HepG2 (cell line): ENCODE data around the gene C10orf53. TPM values are rescaled to one million over a fixed set of nuclear protein-coding genes. Genes with fewer than 3 reads are reported as not detected.

Experiments used
- ATAC-seq: fragments of 200-7000 bp; cut with Tn5 transposase; 3 replicates; pipeline ENCODE4 v1.9.1; 2020; ENCODE audit warnings: mild to moderate bottlenecking, moderate library complexity
- BruUV-seq: library from RNA; stranded (reverse); fragments of 400-500 nt; replicated peaks from 2 replicates; lab custom pipeline; 2021; lab: Mats Ljungman, UMichigan
- CTCF ChIA-PET: fragments of 300-600 bp; formaldehyde crosslinking; extraction: SDS; loops from one replicate; lab custom pipeline; 2021; ENCODE audit warnings: low total read pairs, inconsistent platforms, low intra/inter-chr PET ratio; lab: Yijun Ruan, JAX
- POLR2A ChIA-PET: fragments of 350-600 bp; sonication (Branson Sonifier 250); formaldehyde crosslinking; loops from one replicate; lab custom pipeline; 2020; ENCODE audit warnings: antibody characterized with exemption, inconsistent platforms; lab: Yijun Ruan, JAX
- DNase-seq: peaks from one replicate; pipeline ENCODE4 v3.0.0-alpha.2; 2015; ENCODE audit warnings: low spot score
- FAIRE-seq: peaks from 3 replicates; lab custom pipeline; 2011; peaks lifted over from hg19 to GRCh38; lab: Jason Lieb, UNC
- H2AFZ ChIP-seq: one replicate; pipeline ENCODE4 v1.6.1; 2011; ENCODE audit warnings: low read length, inconsistent platforms
- H3K27ac ChIP-seq: fragments of 300-600 bp; 3 replicates; pipeline ENCODE4 v1.8.0; 2011; ENCODE audit warnings: mixed run types, mild to moderate bottlenecking, mixed read lengths, low read length, inconsistent platforms; ENCODE audit not compliant: insufficient read depth; ENCODE audit errors: extremely low read length
- H3K27me3 ChIP-seq, 2 experiments: fragments of 200-600 bp in 1 of 2; 2 replicates in 1 of 2; 3 replicates in 1 of 2; pipeline versions ENCODE4 v1.6.0 to v1.8.0; 2011; ENCODE audit warnings: low read length in 2 of 2, mild to moderate bottlenecking in 2 of 2, moderate library complexity in 2 of 2, inconsistent platforms in 1 of 2; ENCODE audit not compliant: insufficient read depth in 2 of 2, control insufficient read depth in 1 of 2
- H3K36me3 ChIP-seq, 2 experiments: fragments of 200-600 bp in 1 of 2; replicated peaks in 1 of 2; 2 replicates in 1 of 2; 3 replicates in 1 of 2; pipeline versions ENCODE4 v1.5.1 to v1.8.0; 2011; ENCODE audit warnings: low read length in 2 of 2, inconsistent platforms in 1 of 2; ENCODE audit not compliant: insufficient read depth in 2 of 2, control insufficient read depth in 1 of 2
- H3K4me1 ChIP-seq: 2 replicates; pipeline ENCODE4 v1.5.1; 2012; ENCODE audit warnings: low read length, inconsistent platforms; ENCODE audit not compliant: insufficient read depth
- H3K4me2 ChIP-seq: 2 replicates; pipeline ENCODE4 v1.6.0; 2011; ENCODE audit warnings: low read depth, low read length, inconsistent platforms
- H3K4me3 ChIP-seq, 3 experiments: fragments of 200-600 bp in 1 of 3; sonication (generic), shearing (Covaris generic) in 1 of 3; replicated peaks in 1 of 3; 2 replicates each; pipeline ENCODE4 v1.5.1; 2011 to 2016; ENCODE audit warnings: low read length in 3 of 3, inconsistent platforms in 2 of 3, low read depth in 2 of 3, mild to moderate bottlenecking in 2 of 3, control low read depth in 1 of 3, mixed read lengths in 1 of 3; ENCODE audit not compliant: insufficient read depth in 1 of 3
- H3K79me2 ChIP-seq: one replicate; pipeline ENCODE4 v1.6.1; 2011; ENCODE audit warnings: low read length, inconsistent platforms; ENCODE audit not compliant: insufficient read depth
- H3K9ac ChIP-seq: 2 replicates; pipeline ENCODE4 v1.6.0; 2011; ENCODE audit warnings: mild to moderate bottlenecking, low read depth, low read length, inconsistent platforms; ENCODE audit not compliant: insufficient read depth
- H3K9me3 ChIP-seq: 2 replicates; pipeline ENCODE4 v1.5.1; 2012; ENCODE audit warnings: mild to moderate bottlenecking, low read length
- H4K20me1 ChIP-seq: 2 replicates; pipeline ENCODE4 v1.6.0; 2011; ENCODE audit warnings: inconsistent platforms, mild to moderate bottlenecking, low read length, moderate library complexity; ENCODE audit not compliant: insufficient read depth
- ATF7-NPFF ChIP-seq: sonication (generic); formaldehyde crosslinking; IDR thresholded peaks from 2 replicates; pipeline ENCODE4 v1.8.1; 2023; ENCODE audit warnings: mild to moderate bottlenecking, low read depth, missing genetic modification reagents, moderate library complexity
- FOXO1 ChIP-seq: sonication (generic); formaldehyde crosslinking; IDR thresholded peaks from 2 replicates; pipeline ENCODE4 v1.4.0; 2020; ENCODE audit warnings: missing genetic modification reagents
- MAFK ChIP-seq, 2 experiments: IDR thresholded peaks in 1 of 2; conservative IDR thresholded peaks in 1 of 2; 2 replicates each; pipeline ENCODE4 v1.6.1; 2011; ENCODE audit warnings: improper control_type of control experiment in 2 of 2, low read length in 2 of 2
- NFATC3 ChIP-seq: sonication (generic); formaldehyde crosslinking; IDR thresholded peaks from 2 replicates; pipeline ENCODE4 v1.5.1; 2020; ENCODE audit warnings: mild to moderate bottlenecking, missing genetic modification reagents
- NFIC ChIP-seq: IDR thresholded peaks from 2 replicates; pipeline ENCODE4 v1.6.1; 2012; ENCODE audit warnings: mild to moderate bottlenecking, low read length, inconsistent platforms
- NFKB2 ChIP-seq: sonication (generic); formaldehyde crosslinking; IDR thresholded peaks from 2 replicates; pipeline ENCODE4 v1.4.0; 2020; ENCODE audit warnings: missing genetic modification reagents, borderline replicate concordance
- NR1H2 ChIP-seq: sonication (generic); formaldehyde crosslinking; IDR thresholded peaks from 2 replicates; pipeline ENCODE4 v1.8.1; 2022; ENCODE audit warnings: low read depth, missing genetic modification reagents, borderline replicate concordance
- PCBP1 ChIP-seq: fragments of 200-400 bp; formaldehyde crosslinking; IDR thresholded peaks from 2 replicates; pipeline ENCODE4 v1.6.1; 2017; ENCODE audit warnings: mild to moderate bottlenecking, low read depth, low read length, borderline replicate concordance
- RFX1 ChIP-seq: fragments of 450-650 bp; IDR thresholded peaks from 2 replicates; pipeline ENCODE4 v1.6.1; 2017
- ZNF326 ChIP-seq: sonication (generic); formaldehyde crosslinking; IDR thresholded peaks from 2 replicates; pipeline ENCODE4 v1.4.0; 2020; ENCODE audit warnings: missing genetic modification reagents, borderline replicate concordance
- ZNF407 ChIP-seq: sonication (generic); formaldehyde crosslinking; IDR thresholded peaks from one replicate; pipeline ENCODE4 v1.5.1; 2020; ENCODE audit warnings: mild to moderate bottlenecking, missing genetic modification reagents; ENCODE audit errors: not compliant biosample characterization
- ZNF431 ChIP-seq: sonication (generic); formaldehyde crosslinking; IDR thresholded peaks from 2 replicates; pipeline ENCODE4 v1.9.0; 2022; ENCODE audit warnings: missing genetic modification reagents, low read depth, mild to moderate bottlenecking, borderline replicate concordance
- ZNF572 ChIP-seq: sonication (generic); formaldehyde crosslinking; IDR thresholded peaks from 2 replicates; pipeline ENCODE4 v1.5.1; 2020; ENCODE audit warnings: mild to moderate bottlenecking, missing genetic modification reagents
- ZNF644 ChIP-seq: IDR thresholded peaks from 2 replicates; pipeline ENCODE4 v1.6.1; 2016; ENCODE audit warnings: low read depth
- ZNF724P ChIP-seq: sonication (generic); formaldehyde crosslinking; IDR thresholded peaks from 2 replicates; pipeline ENCODE4 v1.8.0; 2022; ENCODE audit warnings: missing genetic modification reagents, borderline replicate concordance
- WGBS: methylation state at CpG from one replicate; pipeline ENCODE4 v1.1.6; 2017; ENCODE audit warnings: low lambda C conversion rate; 5-methylcytosine and 5-hydroxymethylcytosine counted together
- in situ Hi-C: cut with HindIII; loops from 2 replicates; pipeline ENCODE4 v1.10.0; 2017; ENCODE audit warnings: low pct_unique_long_range_greater_than_20kb; ENCODE audit not compliant: extremely low pct_ligation_motif_present
- intact Hi-C: fragments of 100-400 bp; cut with micrococcal nuclease; formaldehyde crosslinking; loops from one replicate; pipeline ENCODE4 v1.10.0; 2022; ENCODE audit not compliant: unreplicated experiment
- polyA plus RNA-seq, 8 experiments: library from polyadenylated mRNA; depleted of rRNA in 3 of 8; stranded (reverse) in 7 of 8; unstranded in 1 of 8; fragments of >200 nt; fragmentation: Illumina TruSeq in 4 of 8; extraction: Trizol in 4 of 8; gene quantifications; 2 replicates each; pipeline versions ENCODE4 v1.2.1 to v1.2.3, GENCODE V29; 2011 to 2016; ENCODE audit warnings: low read depth in 4 of 8, missing spikeins in 1 of 8, mixed read lengths in 1 of 8; ENCODE audit not compliant: insufficient read depth in 1 of 8
- total RNA-seq, 5 experiments: library from RNA; depleted of rRNA; stranded (reverse); fragments of >200 nt; fragmentation: Illumina TruSeq; extraction: Trizol; gene quantifications; 2 replicates each; pipeline ENCODE4 v1.2.3, GENCODE V29; 2016; ENCODE audit warnings: low read depth in 1 of 5
- TF ChIP-seq, protein P1 (sequence below): IDR thresholded peaks from 2 replicates; pipeline ENCODE4 v1.6.1; 2016; ENCODE audit warnings: mild to moderate bottlenecking

Gene C10orf53
- total and polyA plus RNA-seq, 2 of the 13 experiments (the other 11 are each of a cell fraction or from before 2014, with no cell fraction given), result not detected

DNA sequence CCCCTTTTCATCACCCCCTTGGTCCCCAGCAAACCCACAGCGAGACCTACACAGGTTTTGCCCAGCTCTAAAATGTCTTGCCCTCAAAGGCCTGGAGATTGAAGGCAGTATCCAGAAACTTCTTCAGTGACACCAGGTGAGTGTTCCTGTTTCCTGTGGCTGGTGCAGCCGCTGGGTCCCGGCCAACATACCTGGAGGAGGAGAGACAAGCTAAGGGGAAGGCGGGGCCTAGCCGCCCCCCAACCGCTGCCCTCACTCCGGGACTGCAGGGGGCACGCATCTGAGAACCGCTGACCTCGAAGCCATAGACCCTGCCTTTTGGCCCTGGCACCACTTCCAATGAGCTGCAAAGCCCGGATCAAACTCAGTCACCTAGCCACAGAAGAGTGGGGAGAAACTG lies 55.7 kb downstream of the C10orf53 start:
- in situ Hi-C loops, result no loop called here
- no peak overlapping the region for H3K9ac ChIP-seq
- no peak overlapping the region for H2AFZ ChIP-seq
- FAIRE-seq (no peak), ATAC-seq (no peak), DNase-seq (no peak)
- H3K79me2 ChIP-seq, result no peaks in the 10 kb centered on the region
- H3K9me3 ChIP-seq, result no peaks in the 10 kb centered on the region
- BruUV-seq, result no TSS peak
- H3K36me3 ChIP-seq, result no peaks in the 10 kb centered on the region
- TF ChIP-seq NFKB2 (CRISPR knock-in tag), result no peak
- TF ChIP-seq ZNF724P (CRISPR knock-in tag), result no peak
- TF ChIP-seq, protein P1, sequence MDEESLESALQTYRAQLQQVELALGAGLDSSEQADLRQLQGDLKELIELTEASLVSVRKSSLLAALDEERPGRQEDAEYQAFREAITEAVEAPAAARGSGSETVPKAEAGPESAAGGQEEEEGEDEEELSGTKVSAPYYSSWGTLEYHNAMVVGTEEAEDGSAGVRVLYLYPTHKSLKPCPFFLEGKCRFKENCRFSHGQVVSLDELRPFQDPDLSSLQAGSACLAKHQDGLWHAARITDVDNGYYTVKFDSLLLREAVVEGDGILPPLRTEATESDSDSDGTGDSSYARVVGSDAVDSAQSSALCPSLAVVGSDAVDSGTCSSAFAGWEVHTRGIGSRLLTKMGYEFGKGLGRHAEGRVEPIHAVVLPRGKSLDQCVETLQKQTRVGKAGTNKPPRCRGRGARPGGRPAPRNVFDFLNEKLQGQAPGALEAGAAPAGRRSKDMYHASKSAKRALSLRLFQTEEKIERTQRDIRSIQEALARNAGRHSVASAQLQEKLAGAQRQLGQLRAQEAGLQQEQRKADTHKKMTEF (CRISPR knock-in tag), result no peak
- no peak for TF ChIP-seq NFATC3 (CRISPR knock-in tag)
- TF ChIP-seq ATF7-NPFF (CRISPR knock-in tag), result no peak
- TF ChIP-seq MAFK (conservative IDR thresholded peaks at IDR 0.05 in 1 of 2, IDR thresholded peaks at IDR 0.05 in 1 of 2; ENCODE audit: low read length in 2 of 2), result no peak
- TF ChIP-seq ZNF407 (CRISPR knock-in tag), result no peak
- TF ChIP-seq NFIC, result no peak
- no peak for TF ChIP-seq ZNF326 (CRISPR knock-in tag)
- TF ChIP-seq FOXO1 (CRISPR knock-in tag), result no peak
- TF ChIP-seq PCBP1, result no peak
- TF ChIP-seq RFX1, result no peak
- TF ChIP-seq ZNF572 (CRISPR knock-in tag), result no peak
- TF ChIP-seq ZNF644 (CRISPR knock-in tag), result no peak
- no peak for TF ChIP-seq NR1H2
- no peak for TF ChIP-seq ZNF431 (CRISPR knock-in tag)
- intact Hi-C loops, result no loop called here
- no peaks in the 10 kb centered on the region for H3K27me3 ChIP-seq
- no peaks in the 10 kb centered on the region for H3K4me1 ChIP-seq
- H3K4me3 ChIP-seq, result no peak overlapping the region
- POLR2A ChIA-PET, result no interaction called here
- WGBS, result 71% methylated on average over 5 of the region's 11 CpGs
- no peak overlapping the region for H3K4me2 ChIP-seq
- CTCF ChIA-PET, result no interaction called here
- H4K20me1 ChIP-seq, result no peaks in the 10 kb centered on the region
- H3K27ac ChIP-seq, result no peak overlapping the region
